Choroid plexus epithelial cell (primary cell): ENCODE measurements around the gene EFCAB11.

Experiments used
- DNase-seq: peaks from one replicate; pipeline ENCODE4 v3.0.0-alpha.2; 2010; ENCODE audit warnings: low read depth
- H3K4me3 ChIP-seq: 2 replicates; pipeline ENCODE4 v1.5.1; 2011; ENCODE audit warnings: low read depth, mild to moderate bottlenecking, control low read depth, low read length, moderate library complexity
- CTCF ChIP-seq: conservative IDR thresholded peaks from 2 replicates; pipeline ENCODE4 v1.5.1; 2011; ENCODE audit warnings: low read depth, mild to moderate bottlenecking, control low read depth, inconsistent platforms, low read length, moderate library complexity

The EFCAB11 gene

GRCh38 chr14:89870316-89870715 is 84.2 kb downstream of the EFCAB11 start:
- peak; percentile 10 for DNase-seq
- no peak for TF ChIP-seq CTCF
- H3K4me3 ChIP-seq = no peak overlapping the region

GRCh38 chr14:89869606-89870005 is 84.9 kb downstream of the EFCAB11 start:
- no peak for TF ChIP-seq CTCF
- no peak for DNase-seq
- no peak overlapping the region for H3K4me3 ChIP-seq

DNA sequence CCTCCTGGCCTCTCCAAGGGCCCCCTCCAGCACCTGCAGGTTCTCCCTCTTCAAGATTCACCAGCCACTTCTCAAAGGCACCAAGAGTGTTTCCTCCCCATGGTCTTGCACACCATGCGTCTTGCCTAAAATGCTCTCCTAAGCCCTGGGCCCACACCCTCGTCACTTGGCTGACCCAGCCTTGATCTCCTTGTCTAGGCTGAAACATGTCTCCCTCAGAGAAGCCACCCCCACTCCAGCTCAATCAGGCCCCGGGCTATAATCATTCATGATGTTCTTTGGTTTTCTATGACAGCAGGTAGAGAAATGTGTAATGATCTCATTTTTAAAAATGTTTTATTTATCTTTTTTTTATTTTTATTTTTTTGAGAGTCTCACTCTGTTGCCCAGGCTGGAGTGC is 88.1 kb downstream of the EFCAB11 start:
- no peak overlapping the region for H3K4me3 ChIP-seq
- no peak for TF ChIP-seq CTCF
- DNase-seq = no peak

DNA sequence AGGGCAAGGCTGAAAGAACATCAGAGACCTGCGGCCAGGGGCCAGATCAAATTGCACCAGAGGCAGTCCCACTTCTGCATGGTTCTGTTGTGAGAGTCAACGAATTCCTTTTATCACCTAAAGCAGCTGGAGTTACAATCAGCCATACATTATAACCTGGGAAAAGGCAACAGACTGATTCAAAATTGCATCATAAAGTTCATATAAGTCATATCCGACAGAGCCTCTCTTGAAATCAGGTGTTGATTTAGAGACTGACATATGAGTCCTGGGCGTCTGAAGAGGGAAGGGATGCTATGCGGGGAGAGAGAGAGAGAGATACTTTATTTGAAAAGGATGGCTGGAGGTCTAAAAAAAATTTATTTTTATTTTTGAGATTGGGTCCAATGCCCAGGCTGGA is 89.4 kb downstream of the EFCAB11 start:
- H3K4me3 ChIP-seq = no peak overlapping the region
- no peak for DNase-seq
- TF ChIP-seq CTCF = no peak

GRCh38 chr14:89862856-89863255 is 91.7 kb downstream of the EFCAB11 start:
- no peak for DNase-seq
- no peak for TF ChIP-seq CTCF
- H3K4me3 ChIP-seq = no peak overlapping the region

DNA sequence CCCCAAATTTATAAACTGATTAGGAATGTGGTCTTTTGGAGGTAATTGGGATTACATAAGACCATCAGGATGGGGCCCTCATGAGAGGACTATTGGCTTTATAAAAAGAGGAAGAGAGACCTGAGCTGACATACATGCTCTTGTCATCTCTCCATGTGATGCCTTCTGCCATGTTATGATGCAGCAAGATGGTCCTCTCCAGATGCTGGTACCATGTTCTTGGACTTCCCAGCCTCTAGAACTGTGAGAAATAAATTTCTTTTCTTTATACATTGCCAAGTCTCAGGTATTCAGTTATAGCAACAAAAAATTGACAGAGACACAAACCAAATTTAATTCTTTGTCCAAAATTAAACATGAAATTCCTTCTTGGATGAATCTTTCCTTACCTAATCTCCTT is 92.9 kb downstream of the EFCAB11 start:
- no peak for TF ChIP-seq CTCF
- no peak overlapping the region for H3K4me3 ChIP-seq
- no peak for DNase-seq

GRCh38 chr14:89858089-89858488 is 96.4 kb downstream of the EFCAB11 start:
- no peak overlapping the region for H3K4me3 ChIP-seq
- no peak for DNase-seq
- TF ChIP-seq CTCF = no peak
